ENCODE measurements around the gene TTN.

Gene TTN

DNA sequence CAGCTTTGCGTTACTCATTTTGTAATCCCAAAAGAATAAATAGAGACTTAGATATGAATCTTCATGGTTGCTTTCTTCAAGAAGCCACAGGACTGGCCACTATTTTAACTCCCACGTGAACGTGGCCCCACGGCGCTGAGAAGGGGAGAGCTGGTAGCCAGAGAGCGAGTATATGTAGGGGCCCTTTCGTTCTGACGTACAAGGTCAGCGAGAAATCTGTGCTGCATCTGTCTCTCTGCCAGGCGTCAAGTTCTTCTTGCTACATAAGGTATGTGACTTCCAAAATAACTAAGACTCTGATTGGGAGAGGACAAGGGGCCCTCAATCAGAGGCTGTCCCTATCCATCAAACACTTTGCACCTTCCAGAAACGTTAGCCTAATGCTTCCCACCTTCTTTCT, 177.8 kb downstream of the TTN start:
- no peak for DNase-seq (ENCODE audit: low read depth)
- TF ChIP-seq, protein P1, sequence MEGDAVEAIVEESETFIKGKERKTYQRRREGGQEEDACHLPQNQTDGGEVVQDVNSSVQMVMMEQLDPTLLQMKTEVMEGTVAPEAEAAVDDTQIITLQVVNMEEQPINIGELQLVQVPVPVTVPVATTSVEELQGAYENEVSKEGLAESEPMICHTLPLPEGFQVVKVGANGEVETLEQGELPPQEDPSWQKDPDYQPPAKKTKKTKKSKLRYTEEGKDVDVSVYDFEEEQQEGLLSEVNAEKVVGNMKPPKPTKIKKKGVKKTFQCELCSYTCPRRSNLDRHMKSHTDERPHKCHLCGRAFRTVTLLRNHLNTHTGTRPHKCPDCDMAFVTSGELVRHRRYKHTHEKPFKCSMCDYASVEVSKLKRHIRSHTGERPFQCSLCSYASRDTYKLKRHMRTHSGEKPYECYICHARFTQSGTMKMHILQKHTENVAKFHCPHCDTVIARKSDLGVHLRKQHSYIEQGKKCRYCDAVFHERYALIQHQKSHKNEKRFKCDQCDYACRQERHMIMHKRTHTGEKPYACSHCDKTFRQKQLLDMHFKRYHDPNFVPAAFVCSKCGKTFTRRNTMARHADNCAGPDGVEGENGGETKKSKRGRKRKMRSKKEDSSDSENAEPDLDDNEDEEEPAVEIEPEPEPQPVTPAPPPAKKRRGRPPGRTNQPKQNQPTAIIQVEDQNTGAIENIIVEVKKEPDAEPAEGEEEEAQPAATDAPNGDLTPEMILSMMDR (conservative IDR thresholded peaks at IDR 0.05; ENCODE audit: low read length): no peak

DNA sequence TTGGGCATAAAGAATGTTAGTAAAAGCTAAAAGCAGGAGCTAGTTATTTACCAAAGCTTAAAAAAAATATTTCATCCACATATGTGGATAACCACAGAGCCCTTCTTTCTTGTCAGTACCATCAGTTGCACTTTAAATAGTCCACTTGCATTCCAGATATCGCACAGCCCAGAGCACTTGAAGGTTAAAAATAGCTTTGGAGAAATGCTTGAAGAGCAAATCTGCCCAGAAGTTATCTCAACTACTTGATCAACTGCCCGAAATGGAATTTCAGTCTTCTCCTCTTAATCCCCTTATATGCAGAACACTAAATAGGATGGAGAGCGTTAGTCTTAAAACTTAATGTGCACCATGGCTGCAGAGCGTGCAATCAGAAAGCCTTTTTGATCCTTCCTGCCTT, 178.6 kb downstream of the TTN start:
- H3K4me3 ChIP-seq (ENCODE audit: low read length): no peak overlapping the region
- TF ChIP-seq, protein P1 (conservative IDR thresholded peaks at IDR 0.05; ENCODE audit: low read length): no peak
- DNase-seq (ENCODE audit: low read depth): no peak

More for the DNA sequence above, 177.8 kb downstream of the TTN start:
- no peak overlapping the region for H3K4me3 ChIP-seq (ENCODE audit: low read length)

DNA sequence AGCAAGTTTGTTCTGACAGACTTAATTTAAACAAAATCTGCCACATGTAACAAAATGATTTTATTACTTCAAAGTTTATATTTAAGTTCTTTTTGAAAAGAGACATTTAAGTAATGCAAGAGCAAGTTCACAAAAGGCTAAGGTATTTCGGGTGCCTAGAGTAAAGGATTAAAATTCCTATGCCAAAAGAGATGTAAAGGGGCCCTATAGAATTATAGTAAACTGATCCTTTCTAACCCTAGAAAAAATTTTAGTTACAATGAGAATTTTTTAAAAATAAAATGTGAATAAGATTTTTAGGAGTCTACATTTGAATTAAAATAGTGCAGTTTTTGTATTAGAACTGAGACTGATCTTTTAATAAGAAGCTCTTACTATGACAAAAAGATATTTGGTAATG, 179.8 kb downstream of the TTN start:
- H3K4me3 ChIP-seq (ENCODE audit: low read length): no peak overlapping the region
- DNase-seq (ENCODE audit: low read depth): no peak
- TF ChIP-seq, protein P1 (conservative IDR thresholded peaks at IDR 0.05; ENCODE audit: low read length): no peak

DNA sequence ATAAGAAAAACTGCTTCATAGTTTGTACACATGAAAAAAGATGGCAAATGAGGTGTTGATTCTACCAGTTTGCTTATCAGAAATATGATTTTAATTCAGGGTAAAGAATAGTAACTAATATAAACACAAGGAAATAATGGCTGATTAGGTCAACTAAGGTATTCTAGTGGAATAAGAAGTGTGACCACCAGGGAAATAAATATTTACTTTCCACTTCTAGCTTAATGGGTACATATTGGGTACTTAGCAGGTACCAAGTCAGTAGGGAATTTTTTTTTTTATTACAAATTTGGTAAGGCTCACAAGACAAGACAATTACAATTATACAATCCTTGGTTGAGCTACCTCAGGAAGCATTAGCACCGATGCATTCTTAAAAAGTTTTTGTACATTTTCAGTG, 191.3 kb downstream of the TTN start:
- TF ChIP-seq, protein P1 (conservative IDR thresholded peaks at IDR 0.05; ENCODE audit: low read length): no peak
- H3K4me3 ChIP-seq (ENCODE audit: low read length): no peak overlapping the region
- no peak for DNase-seq (ENCODE audit: low read depth)

DNA sequence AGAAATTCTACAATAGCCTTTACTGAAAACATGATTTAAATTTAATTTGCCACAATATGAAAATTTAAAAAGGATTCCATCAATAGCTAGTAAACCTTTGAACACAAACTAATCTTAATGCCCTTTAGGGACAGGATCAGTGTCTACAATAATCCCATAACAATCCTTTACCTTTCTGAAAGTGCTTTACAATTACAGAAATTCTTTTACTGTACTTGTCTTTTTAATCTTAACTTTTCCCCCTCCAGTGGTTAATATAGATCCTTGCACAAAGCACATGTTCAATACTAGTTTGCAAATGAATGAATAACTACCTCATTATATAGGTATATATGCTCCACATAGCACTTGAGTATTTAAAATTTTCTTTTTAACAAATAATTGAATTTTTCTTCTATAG, 204.3 kb downstream of the TTN start:
- TF ChIP-seq, protein P1 (conservative IDR thresholded peaks at IDR 0.05; ENCODE audit: low read length): no peak

DNA sequence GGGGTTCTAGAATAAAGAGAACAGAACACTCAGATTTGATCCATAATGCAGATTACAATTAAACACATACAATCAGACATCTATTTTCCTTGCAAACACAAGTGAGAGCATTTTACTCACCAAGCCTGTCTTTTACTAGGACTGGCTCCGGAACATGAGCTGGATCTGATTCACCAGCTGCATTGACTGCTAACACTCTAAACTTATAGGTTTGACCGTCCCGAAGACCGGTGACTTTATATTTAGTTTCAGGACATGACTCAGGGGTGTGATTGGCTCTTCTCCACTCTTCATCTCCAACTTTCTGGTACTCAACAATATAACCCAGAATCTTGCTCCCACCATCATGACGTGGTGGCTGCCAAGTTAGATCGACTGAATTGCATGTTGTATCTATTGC, 214.6 kb downstream of the TTN start:
- no peak overlapping the region for H3K4me3 ChIP-seq (ENCODE audit: low read length)
- TF ChIP-seq, protein P1 (conservative IDR thresholded peaks at IDR 0.05; ENCODE audit: low read length): no peak
- DNase-seq (ENCODE audit: low read depth): no peak

More for the DNA sequence above, 204.3 kb downstream of the TTN start:
- DNase-seq (ENCODE audit: low read depth): no peak
- H3K4me3 ChIP-seq (ENCODE audit: low read length): no peak overlapping the region

DNA sequence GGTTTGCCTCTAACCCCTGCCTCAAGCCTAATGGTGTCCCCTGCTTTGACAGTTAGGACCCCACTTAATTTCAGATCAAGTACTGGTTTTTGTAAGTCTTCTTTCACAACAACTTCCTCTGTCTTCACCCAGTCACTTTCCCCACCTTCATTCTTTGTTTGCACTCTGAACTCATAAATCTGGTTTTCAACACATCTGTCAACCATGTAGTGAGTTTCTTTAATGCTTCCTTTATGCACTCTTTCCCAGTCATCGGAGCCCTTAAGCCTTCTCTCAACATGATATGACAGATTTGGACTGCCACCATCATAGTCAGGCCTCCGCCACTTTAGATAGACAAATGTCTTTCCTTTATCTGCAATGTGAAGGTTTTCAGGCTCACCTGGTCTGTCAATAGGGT, 217.9 kb downstream of the TTN start:
- no peak overlapping the region for H3K4me3 ChIP-seq (ENCODE audit: low read length)
- DNase-seq (ENCODE audit: low read depth): no peak
- TF ChIP-seq, protein P1 (conservative IDR thresholded peaks at IDR 0.05; ENCODE audit: low read length): no peak

All from AG10803 (cell line).